ENCODE measurements around the gene PODXL.

PODXL gene

GRCh38 chr7:131563918-131564317 lies 7.5 kb upstream of the PODXL start:
- no peak overlapping the region for H3K4me3 ChIP-seq (ENCODE audit: low read depth, low read length)
- no peaks in the 10 kb centered on the region for H3K79me2 ChIP-seq (ENCODE audit: control insufficient read depth, insufficient read depth, low read length, unreplicated experiment)
- H3K36me3 ChIP-seq (ENCODE audit: insufficient read depth, low read length) = no peaks in the 10 kb centered on the region
- no peak overlapping the region for H2AFZ ChIP-seq (ENCODE audit: low read length, unreplicated experiment)
- no peak overlapping the region for H3K27ac ChIP-seq (ENCODE audit: low read depth, low read length)
- H3K4me1 ChIP-seq (ENCODE audit: control insufficient read depth, insufficient read depth, low read length, unreplicated experiment) = no peaks in the 10 kb centered on the region
- no peaks in the 10 kb centered on the region for H3K27me3 ChIP-seq (ENCODE audit: insufficient read depth, low read length)

- Histone ChIP-seq H3K4me1 (ENCODE audit: control insufficient read depth, insufficient read depth, low read length, unreplicated experiment) (no peaks in the 10 kb centered on the region), H3K4me3 (ENCODE audit: low read depth, low read length) (no peak overlapping the region), H3K27ac (ENCODE audit: low read depth, low read length) (no peak overlapping the region), H2AFZ (ENCODE audit: low read length, unreplicated experiment) (no peak overlapping the region), H3K36me3 (ENCODE audit: insufficient read depth, low read length) (no peaks in the 10 kb centered on the region), H3K79me2 (ENCODE audit: control insufficient read depth, insufficient read depth, low read length, unreplicated experiment) (no peaks in the 10 kb centered on the region), H3K27me3 (ENCODE audit: insufficient read depth, low read length) (no peaks in the 10 kb centered on the region)
Observed at GRCh38 chr7:131562941-131563340, 6.5 kb upstream of the PODXL start.

GRCh38 chr7:131560061-131560460 lies 3.6 kb upstream of the PODXL start:
- peaks cover 5% of the 10 kb centered on the region for H3K79me2 ChIP-seq (ENCODE audit: control insufficient read depth, insufficient read depth, low read length, unreplicated experiment)
- peaks cover 15% of the 10 kb centered on the region for H3K4me1 ChIP-seq (ENCODE audit: control insufficient read depth, insufficient read depth, low read length, unreplicated experiment)
- H3K36me3 ChIP-seq (ENCODE audit: insufficient read depth, low read length) = no peaks in the 10 kb centered on the region
- peaks cover 19% of the 10 kb centered on the region for H3K27me3 ChIP-seq (ENCODE audit: insufficient read depth, low read length)
- H3K27ac ChIP-seq (ENCODE audit: low read depth, low read length) = no peak overlapping the region
- H3K4me3 ChIP-seq (ENCODE audit: low read depth, low read length) = no peak overlapping the region
- no peak overlapping the region for H2AFZ ChIP-seq (ENCODE audit: low read length, unreplicated experiment)

- H3K79me2 ChIP-seq (ENCODE audit: control insufficient read depth, insufficient read depth, low read length, unreplicated experiment) = peaks cover 11% of the 10 kb centered on the region
- peaks cover 17% of the 10 kb centered on the region for H3K4me1 ChIP-seq (ENCODE audit: control insufficient read depth, insufficient read depth, low read length, unreplicated experiment)
- H3K36me3 ChIP-seq (ENCODE audit: insufficient read depth, low read length) = no peaks in the 10 kb centered on the region
- H3K27me3 ChIP-seq (ENCODE audit: insufficient read depth, low read length) = peaks cover 19% of the 10 kb centered on the region
- H3K27ac ChIP-seq (ENCODE audit: low read depth, low read length) = no peak overlapping the region
- peak overlapping the region; percentile 55 for H2AFZ ChIP-seq (ENCODE audit: low read length, unreplicated experiment)
- H3K4me3 ChIP-seq (ENCODE audit: low read depth, low read length) = peak overlapping the region; percentile 90
Observed at GRCh38 chr7:131557652-131558385, 1.4 kb upstream of the PODXL start.

GRCh38 chr7:131556909-131557651 lies 652 bp upstream of the PODXL start:
- no peaks in the 10 kb centered on the region for H3K36me3 ChIP-seq (ENCODE audit: insufficient read depth, low read length)
- H3K27ac ChIP-seq (ENCODE audit: low read depth, low read length) = no peak overlapping the region
- peak overlapping the region; percentile 90 for H3K4me3 ChIP-seq (ENCODE audit: low read depth, low read length)
- H3K4me1 ChIP-seq (ENCODE audit: control insufficient read depth, insufficient read depth, low read length, unreplicated experiment) = peaks cover 17% of the 10 kb centered on the region
- H2AFZ ChIP-seq (ENCODE audit: low read length, unreplicated experiment) = peak overlapping the region; percentile 87
- H3K79me2 ChIP-seq (ENCODE audit: control insufficient read depth, insufficient read depth, low read length, unreplicated experiment) = peaks cover 11% of the 10 kb centered on the region
- peaks cover 19% of the 10 kb centered on the region for H3K27me3 ChIP-seq (ENCODE audit: insufficient read depth, low read length)

GRCh38 chr7:131555552-131556052 lies 826 bp downstream of the PODXL start:
- Histone ChIP-seq H3K27ac (ENCODE audit: low read depth, low read length) (no peak overlapping the region), H3K36me3 (ENCODE audit: insufficient read depth, low read length) (no peaks in the 10 kb centered on the region), H2AFZ (ENCODE audit: low read length, unreplicated experiment) (no peak overlapping the region), H3K4me3 (ENCODE audit: low read depth, low read length) (peak overlapping the region; percentile 83), H3K27me3 (ENCODE audit: insufficient read depth, low read length) (peaks cover 19% of the 10 kb centered on the region), H3K79me2 (ENCODE audit: control insufficient read depth, insufficient read depth, low read length, unreplicated experiment) (peaks cover 11% of the 10 kb centered on the region), H3K4me1 (ENCODE audit: control insufficient read depth, insufficient read depth, low read length, unreplicated experiment) (peaks cover 17% of the 10 kb centered on the region)

DNA sequence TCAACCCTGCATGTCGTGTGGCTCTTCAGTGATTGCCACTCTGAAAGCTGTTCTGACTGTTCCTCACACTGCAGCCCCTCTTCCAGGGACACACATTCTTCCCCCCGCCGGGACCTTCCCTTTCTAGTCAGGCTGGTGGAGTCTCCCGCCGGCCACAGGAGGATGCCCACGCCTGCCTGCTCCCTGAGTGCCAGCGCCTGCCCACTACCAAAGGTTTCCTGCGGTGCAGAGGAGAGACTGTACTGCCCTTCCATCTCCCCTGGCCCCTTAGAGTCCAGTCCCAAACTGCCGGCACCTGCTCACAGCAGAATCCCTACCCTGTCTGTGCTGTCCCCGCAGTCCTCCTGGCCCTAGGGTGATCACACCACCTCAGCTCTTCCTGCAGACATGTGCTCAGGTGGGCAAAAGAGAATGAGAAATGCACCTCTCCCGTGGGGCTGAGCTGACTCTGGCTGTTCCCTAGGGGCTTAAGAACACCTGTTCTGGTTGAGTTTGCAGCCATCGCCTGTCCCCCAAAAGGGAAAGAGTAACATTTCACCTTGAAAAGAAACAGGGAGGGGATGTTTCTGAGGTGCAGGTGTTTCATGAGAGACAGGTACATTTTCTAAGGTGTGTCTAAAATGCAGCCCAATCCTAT lies 1.4 kb downstream of the PODXL start:
- peaks cover 11% of the 10 kb centered on the region for H3K79me2 ChIP-seq (ENCODE audit: control insufficient read depth, insufficient read depth, low read length, unreplicated experiment)
- H3K4me1 ChIP-seq (ENCODE audit: control insufficient read depth, insufficient read depth, low read length, unreplicated experiment) = peaks cover 17% of the 10 kb centered on the region
- no peak overlapping the region for H3K27ac ChIP-seq (ENCODE audit: low read depth, low read length)
- H3K27me3 ChIP-seq (ENCODE audit: insufficient read depth, low read length) = peaks cover 19% of the 10 kb centered on the region
- no peak overlapping the region for H2AFZ ChIP-seq (ENCODE audit: low read length, unreplicated experiment)
- no peaks in the 10 kb centered on the region for H3K36me3 ChIP-seq (ENCODE audit: insufficient read depth, low read length)
- peak overlapping the region; percentile 83; the same call in 1 of the 2 replicates for H3K4me3 ChIP-seq (ENCODE audit: low read depth, low read length)

DNA sequence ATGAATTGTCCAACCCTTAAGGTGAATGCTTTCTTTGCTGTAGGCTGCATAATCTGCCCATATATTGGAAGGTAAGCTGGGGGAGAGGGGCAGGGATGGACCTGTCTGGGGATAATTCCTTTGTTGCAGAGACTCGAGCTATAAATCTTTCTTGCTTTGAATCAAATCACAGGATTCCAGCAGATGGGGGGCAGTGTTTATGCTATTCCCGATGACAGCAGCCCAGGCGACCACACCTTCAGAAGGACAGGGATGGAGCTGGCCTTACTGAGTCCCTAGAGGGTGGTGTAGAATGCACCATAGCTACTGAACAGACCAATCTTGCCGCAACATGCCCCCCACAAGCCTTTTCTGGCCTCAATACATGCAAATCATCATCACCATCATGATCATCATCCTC lies 2.5 kb downstream of the PODXL start:
- Histone ChIP-seq H3K36me3 (ENCODE audit: insufficient read depth, low read length) (no peaks in the 10 kb centered on the region), H3K27ac (ENCODE audit: low read depth, low read length) (no peak overlapping the region), H3K4me1 (ENCODE audit: control insufficient read depth, insufficient read depth, low read length, unreplicated experiment) (peaks cover 17% of the 10 kb centered on the region), H3K27me3 (ENCODE audit: insufficient read depth, low read length) (peaks cover 19% of the 10 kb centered on the region), H3K4me3 (ENCODE audit: low read depth, low read length) (no peak overlapping the region), H2AFZ (ENCODE audit: low read length, unreplicated experiment) (no peak overlapping the region), H3K79me2 (ENCODE audit: control insufficient read depth, insufficient read depth, low read length, unreplicated experiment) (peaks cover 11% of the 10 kb centered on the region)

DNA sequence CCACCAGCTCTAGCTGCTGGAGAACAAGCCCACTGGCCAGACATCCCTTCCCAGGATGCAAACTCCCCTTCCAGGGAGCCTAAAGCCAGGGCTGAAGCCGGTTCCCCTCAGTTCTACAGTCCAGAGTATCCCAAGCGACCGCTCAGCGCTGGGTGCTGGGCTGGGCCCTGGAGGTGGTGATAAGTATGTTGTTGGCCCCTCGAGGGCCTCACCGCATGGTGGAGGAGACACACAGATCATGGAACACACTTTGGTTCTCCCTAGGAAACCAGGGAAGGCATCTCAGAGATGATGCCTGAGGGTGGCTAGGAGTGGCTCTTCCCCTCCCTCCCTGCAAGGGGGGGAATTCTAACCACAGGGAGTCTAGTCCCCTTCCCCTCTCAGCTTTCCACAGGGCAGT lies 4.4 kb downstream of the PODXL start:
- H3K79me2 ChIP-seq (ENCODE audit: control insufficient read depth, insufficient read depth, low read length, unreplicated experiment) = peaks cover 11% of the 10 kb centered on the region
- H3K4me1 ChIP-seq (ENCODE audit: control insufficient read depth, insufficient read depth, low read length, unreplicated experiment) = peaks cover 15% of the 10 kb centered on the region
- no peak overlapping the region for H2AFZ ChIP-seq (ENCODE audit: low read length, unreplicated experiment)
- no peak overlapping the region for H3K27ac ChIP-seq (ENCODE audit: low read depth, low read length)
- no peaks in the 10 kb centered on the region for H3K36me3 ChIP-seq (ENCODE audit: insufficient read depth, low read length)
- H3K4me3 ChIP-seq (ENCODE audit: low read depth, low read length) = no peak overlapping the region
- H3K27me3 ChIP-seq (ENCODE audit: insufficient read depth, low read length) = peaks cover 12% of the 10 kb centered on the region

- peaks cover 7% of the 10 kb centered on the region for H3K27me3 ChIP-seq (ENCODE audit: insufficient read depth, low read length)
- peaks cover 12% of the 10 kb centered on the region for H3K4me1 ChIP-seq (ENCODE audit: control insufficient read depth, insufficient read depth, low read length, unreplicated experiment)
- H3K79me2 ChIP-seq (ENCODE audit: control insufficient read depth, insufficient read depth, low read length, unreplicated experiment) = peaks cover 11% of the 10 kb centered on the region
- H3K27ac ChIP-seq (ENCODE audit: low read depth, low read length) = no peak overlapping the region
- no peak overlapping the region for H2AFZ ChIP-seq (ENCODE audit: low read length, unreplicated experiment)
- no peaks in the 10 kb centered on the region for H3K36me3 ChIP-seq (ENCODE audit: insufficient read depth, low read length)
- H3K4me3 ChIP-seq (ENCODE audit: low read depth, low read length) = no peak overlapping the region
Observed at GRCh38 chr7:131550846-131551245, 5.6 kb downstream of the PODXL start.
